Keratinocyte (primary cell): ENCODE measurements around the gene DTD2. TPM values are rescaled to one million over a fixed set of nuclear protein-coding genes. Genes with fewer than 3 reads are reported as not detected.

Experiments
- DNase-seq: peaks from one replicate; pipeline ENCODE4 v3.0.0-alpha.2; 2011; ENCODE audit warnings: low read depth, missing footprints, low spot score
- FAIRE-seq: peaks from 2 replicates; lab custom pipeline; 2011; peaks lifted over from hg19 to GRCh38; lab: Jason Lieb, UNC
- H2AFZ ChIP-seq: 2 replicates; pipeline ENCODE4 v1.6.0; 2012; ENCODE audit warnings: low read length, control low read depth, inconsistent platforms; ENCODE audit not compliant: control insufficient read depth
- H3K27ac ChIP-seq: 2 replicates; pipeline ENCODE4 v1.5.1; 2011; ENCODE audit warnings: low read length; ENCODE audit not compliant: control insufficient read depth, insufficient read depth
- H3K27me3 ChIP-seq: 3 replicates; pipeline ENCODE4 v1.6.0; 2011; ENCODE audit warnings: low read length; ENCODE audit not compliant: control insufficient read depth, insufficient read depth; ENCODE audit errors: extremely low read depth
- H3K36me3 ChIP-seq, 2 experiments: 2 replicates in 1 of 2; 3 replicates in 1 of 2; pipeline ENCODE4 v1.5.1; 2011; ENCODE audit warnings: low read length in 2 of 2, mild to moderate bottlenecking in 1 of 2; ENCODE audit not compliant: control insufficient read depth in 2 of 2, insufficient read depth in 2 of 2; ENCODE audit errors: extremely low read depth in 1 of 2
- H3K4me1 ChIP-seq: 3 replicates; pipeline ENCODE4 v1.5.1; 2011; ENCODE audit warnings: low read length; ENCODE audit not compliant: control insufficient read depth, insufficient read depth; ENCODE audit errors: extremely low read depth
- H3K4me2 ChIP-seq: 3 replicates; pipeline ENCODE4 v1.6.0; 2011; ENCODE audit warnings: low read depth, low read length; ENCODE audit not compliant: control insufficient read depth, insufficient read depth; ENCODE audit errors: extremely low read depth
- H3K4me3 ChIP-seq, 3 experiments: fragments of 200-600 bp in 1 of 3; sonication (generic) in 1 of 3; 2 replicates in 2 of 3; 3 replicates in 1 of 3; pipeline ENCODE4 v1.5.1; 2011 to 2016; ENCODE audit warnings: low read length in 3 of 3, mild to moderate bottlenecking in 3 of 3, control low read depth in 2 of 3, inconsistent platforms in 1 of 3, low read depth in 1 of 3, mixed read lengths in 1 of 3, mixed run types in 1 of 3, moderate library complexity in 1 of 3; ENCODE audit not compliant: control insufficient read depth in 2 of 3, insufficient read depth in 2 of 3; ENCODE audit errors: extremely low read depth in 1 of 3
- H3K79me2 ChIP-seq: 2 replicates; pipeline ENCODE4 v1.6.0; 2012; ENCODE audit warnings: low read length; ENCODE audit not compliant: control insufficient read depth, insufficient read depth
- H3K9ac ChIP-seq: 3 replicates; pipeline ENCODE4 v1.6.0; 2011; ENCODE audit warnings: low read length; ENCODE audit not compliant: control insufficient read depth, insufficient read depth; ENCODE audit errors: extremely low read depth
- H3K9me1 ChIP-seq: 3 replicates; pipeline ENCODE4 v1.6.0; 2011; ENCODE audit warnings: low read length; ENCODE audit not compliant: control insufficient read depth, insufficient read depth; ENCODE audit errors: extremely low read depth
- H3K9me3 ChIP-seq: 2 replicates; pipeline ENCODE4 v1.5.1; 2012; ENCODE audit warnings: low read depth, low read length; ENCODE audit not compliant: control insufficient read depth
- H4K20me1 ChIP-seq: 3 replicates; pipeline ENCODE4 v1.6.0; 2011; ENCODE audit warnings: low read length; ENCODE audit not compliant: control insufficient read depth, insufficient read depth; ENCODE audit errors: extremely low read depth
- CTCF ChIP-seq, 3 experiments: IDR thresholded peaks in 1 of 3; conservative IDR thresholded peaks in 1 of 3; optimal IDR thresholded peaks in 1 of 3; 2 replicates in 2 of 3; 3 replicates in 1 of 3; pipeline versions ENCODE3 to v1.5.1; 2011; ENCODE audit warnings: low read length in 3 of 3, mild to moderate bottlenecking in 3 of 3, moderate library complexity in 2 of 3, control low read depth in 1 of 3, inconsistent platforms in 1 of 3; ENCODE audit not compliant: insufficient read depth in 2 of 3; ENCODE audit errors: extremely low read depth in 1 of 3
- EZH2 ChIP-seq: IDR thresholded peaks from one replicate; pipeline ENCODE4 v1.6.1; 2012; ENCODE audit warnings: inconsistent platforms, mild to moderate bottlenecking, low read length, moderate library complexity
- dilution Hi-C: fragments of 300-500 bp; cut with MboI; formaldehyde crosslinking; loops from one replicate; pipeline ENCODE4 v1.7.0; 2020; ENCODE audit warnings: low sequenced_read_pairs; ENCODE audit not compliant: extremely low pct_ligation_motif_present
- polyA plus RNA-seq, 5 experiments: library from polyadenylated mRNA; depleted of rRNA in 3 of 5; stranded (reverse) in 3 of 5; stranded (forward) in 1 of 5; unstranded in 1 of 5; fragments of >200 nt; gene quantifications; 1 replicate in 1 of 5; 2 replicates in 3 of 5; 3 replicates in 1 of 5; pipeline versions ENCODE4 v1.2.1 to v1.2.3, GENCODE V29; 2011 to 2012; ENCODE audit warnings: missing spikeins in 2 of 5, low read depth in 1 of 5, low replicate concordance in 1 of 5

DTD2 gene
- polyA plus RNA-seq, 1 donor (not counting 4 experiments of a cell fraction or from before 2014, with no cell fraction given) = 22.3 TPM

DNA sequence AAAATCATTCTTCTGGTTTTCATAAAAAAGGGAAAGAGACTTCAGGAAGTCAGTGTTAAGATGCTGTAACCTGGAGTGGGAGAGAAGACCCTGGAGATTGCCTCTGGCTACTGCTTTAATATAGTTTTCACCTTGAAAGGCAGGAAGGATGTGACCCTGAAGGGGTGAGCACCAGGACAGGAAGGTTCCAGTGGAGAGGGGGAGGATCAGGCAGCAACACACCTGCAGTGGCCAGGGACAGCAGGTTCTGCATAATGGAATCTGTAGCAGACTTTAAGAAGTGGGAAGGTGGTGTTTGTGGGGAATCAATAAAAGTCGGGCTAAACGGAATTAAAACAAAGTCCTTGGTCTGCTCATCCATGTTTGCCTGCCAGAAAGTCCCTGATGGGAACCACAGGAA lies 30.6 kb downstream of the DTD2 start:
- Histone ChIP-seq H3K27me3 (no peaks in the 10 kb centered on the region), H3K79me2 (no peaks in the 10 kb centered on the region), H4K20me1 (no peaks in the 10 kb centered on the region), H3K36me3 (no peaks in the 10 kb centered on the region), H3K9me1 (no peaks in the 10 kb centered on the region), H3K27ac (no peak overlapping the region), H3K4me2 (no peak overlapping the region), H2AFZ (no peak overlapping the region), H3K9me3 (no peaks in the 10 kb centered on the region), H3K4me3 (no peak overlapping the region), H3K9ac (no peak overlapping the region), H3K4me1 (no peaks in the 10 kb centered on the region)
- DNase-seq = no peak
- no peak for TF ChIP-seq CTCF (optimal IDR thresholded peaks at IDR 0.05 in 1 of 3, IDR thresholded peaks at IDR 0.05 in 1 of 3, conservative IDR thresholded peaks at IDR 0.05 in 1 of 3; ENCODE audit: extremely low read depth in 1 of 3, insufficient read depth in 2 of 3, low read length in 3 of 3)
- FAIRE-seq = no peak
- dilution Hi-C loops = no loop called here

DNA sequence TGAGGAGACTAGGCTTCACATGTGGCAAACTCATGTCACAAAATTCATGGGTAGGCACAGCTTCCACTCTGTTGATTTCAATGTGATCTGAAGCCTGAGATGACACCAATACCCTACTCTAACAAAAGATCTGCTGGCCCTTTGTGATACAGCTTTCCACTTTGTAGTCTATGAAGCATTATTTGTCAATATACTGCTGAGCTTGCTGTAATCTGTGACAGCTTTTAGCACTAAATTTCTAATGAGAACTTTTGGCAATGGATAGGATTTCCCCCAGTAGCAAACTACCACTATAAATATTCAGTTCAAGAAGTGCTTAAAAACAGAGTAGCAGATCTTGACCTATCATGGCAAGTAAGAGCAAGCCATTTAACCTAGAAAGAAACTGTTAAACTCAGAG lies 31.4 kb downstream of the DTD2 start:
- H3K4me1 ChIP-seq = peaks cover 3% of the 10 kb centered on the region
- H3K27ac ChIP-seq = no peak overlapping the region
- H3K79me2 ChIP-seq = no peaks in the 10 kb centered on the region
- dilution Hi-C loops = no loop called here
- no peak for DNase-seq
- H3K27me3 ChIP-seq = no peaks in the 10 kb centered on the region
- H3K9me3 ChIP-seq = no peaks in the 10 kb centered on the region
- no peak for FAIRE-seq
- H3K4me2 ChIP-seq = no peak overlapping the region
- H3K9me1 ChIP-seq = no peaks in the 10 kb centered on the region
- no peak overlapping the region for H3K4me3 ChIP-seq
- no peak overlapping the region for H3K9ac ChIP-seq
- no peaks in the 10 kb centered on the region for H4K20me1 ChIP-seq
- TF ChIP-seq EZH2 (no peak), CTCF (optimal IDR thresholded peaks at IDR 0.05 in 1 of 3, IDR thresholded peaks at IDR 0.05 in 1 of 3, conservative IDR thresholded peaks at IDR 0.05 in 1 of 3; ENCODE audit: extremely low read depth in 1 of 3, insufficient read depth in 2 of 3, low read length in 3 of 3) (no peak)
- no peaks in the 10 kb centered on the region for H3K36me3 ChIP-seq
- no peak overlapping the region for H2AFZ ChIP-seq
